Measurements from ENCODE around the gene DSCAML1.

The DSCAML1 gene

GRCh38 chr11:117488996-117489952 is 307.7 kb downstream of the DSCAML1 start:
- DNase-seq (ENCODE audit: low read depth), result no peak

- DNase-seq (ENCODE audit: low read depth), result no peak
Measured at GRCh38 chr11:117486059-117486458, 311.0 kb downstream of the DSCAML1 start.

- no peak for DNase-seq (ENCODE audit: low read depth)
Measured at GRCh38 chr11:117484156-117484555, 312.9 kb downstream of the DSCAML1 start.

GRCh38 chr11:117483372-117483771 is 313.6 kb downstream of the DSCAML1 start:
- no peak for DNase-seq (ENCODE audit: low read depth)

- no peak for DNase-seq (ENCODE audit: low read depth)
Measured at GRCh38 chr11:117482881-117483280, 314.1 kb downstream of the DSCAML1 start.

- no peak for DNase-seq (ENCODE audit: low read depth)
Measured at GRCh38 chr11:117481885-117482284, 315.1 kb downstream of the DSCAML1 start.

- no peak for DNase-seq (ENCODE audit: low read depth)
Measured at GRCh38 chr11:117481036-117481435, 316.0 kb downstream of the DSCAML1 start.

GRCh38 chr11:117480221-117480620 is 316.8 kb downstream of the DSCAML1 start:
- DNase-seq (ENCODE audit: low read depth), result no peak

- no peak for DNase-seq (ENCODE audit: low read depth)
Measured at GRCh38 chr11:117479372-117479771, 317.6 kb downstream of the DSCAML1 start.

- DNase-seq (ENCODE audit: low read depth), result no peak
Measured at GRCh38 chr11:117478926-117479325, 318.1 kb downstream of the DSCAML1 start.

GRCh38 chr11:117478126-117478860 is 318.7 kb downstream of the DSCAML1 start:
- DNase-seq (ENCODE audit: low read depth), result no peak

- DNase-seq (ENCODE audit: low read depth), result no peak
Measured at GRCh38 chr11:117477721-117478120, 319.3 kb downstream of the DSCAML1 start.

GRCh38 chr11:117476531-117477142 is 320.4 kb downstream of the DSCAML1 start:
- no peak for DNase-seq (ENCODE audit: low read depth)

- DNase-seq (ENCODE audit: low read depth), result no peak
Measured at GRCh38 chr11:117475716-117476530, 321.1 kb downstream of the DSCAML1 start.

GRCh38 chr11:117473481-117474091 is 323.4 kb downstream of the DSCAML1 start:
- no peak for DNase-seq (ENCODE audit: low read depth)

GRCh38 chr11:117471776-117472175 is 325.2 kb downstream of the DSCAML1 start:
- DNase-seq (ENCODE audit: low read depth), result no peak

- DNase-seq (ENCODE audit: low read depth), result no peak
Measured at GRCh38 chr11:117470576-117470975, 326.4 kb downstream of the DSCAML1 start.

GRCh38 chr11:117468888-117469287 is 328.1 kb downstream of the DSCAML1 start:
- no peak for DNase-seq (ENCODE audit: low read depth)

- DNase-seq (ENCODE audit: low read depth), result no peak
Measured at GRCh38 chr11:117467770-117468169, 329.2 kb downstream of the DSCAML1 start.

- no peak for DNase-seq (ENCODE audit: low read depth)
Measured at GRCh38 chr11:117466966-117467365, 330.1 kb downstream of the DSCAML1 start.
